Fibroblast of skin of right biceps (primary cell): ENCODE data around the gene SIAH1.
A peak's percentile ranks its signal among the peaks of the same experiment; 100 is the strongest.
"Not testable (repeated sequence)": the region's sequence is repeated elsewhere in the genome, so short reads cannot be mapped to it uniquely, and the experiment has no call there.

Experiments used
- DNase-seq: peaks from one replicate; pipeline ENCODE4 v3.0.0-alpha.2; 2013

The SIAH1 gene

DNA sequence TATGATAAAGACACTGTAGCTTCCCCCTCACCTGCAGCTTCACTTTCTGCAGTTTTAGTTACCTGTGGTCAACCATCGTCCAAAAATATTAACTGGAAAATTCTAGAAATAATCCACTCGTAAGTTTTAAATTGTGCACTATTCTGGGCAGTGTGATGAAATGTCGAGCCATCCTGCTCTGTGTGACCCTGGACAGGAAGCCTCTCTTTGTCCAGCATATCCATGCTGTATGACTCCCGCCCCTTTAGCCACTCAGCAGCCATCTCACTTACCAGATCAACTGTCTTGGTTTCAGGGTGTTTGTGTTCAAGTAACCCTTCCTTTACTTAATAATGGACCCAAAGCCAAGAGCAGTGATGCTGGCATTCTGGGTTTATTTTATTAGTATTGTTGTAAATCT lies 56.1 kb downstream of the SIAH1 start:
- no peak for DNase-seq

- DNase-seq, result no peak
Measured at GRCh38 chr16:48326915-48327314, 58.3 kb downstream of the SIAH1 start.

GRCh38 chr16:48323783-48324775 lies 61.1 kb downstream of the SIAH1 start:
- DNase-seq, result peak; percentile 40

GRCh38 chr16:48321317-48322036 lies 63.7 kb downstream of the SIAH1 start:
- DNase-seq, result peak; percentile 15

DNA sequence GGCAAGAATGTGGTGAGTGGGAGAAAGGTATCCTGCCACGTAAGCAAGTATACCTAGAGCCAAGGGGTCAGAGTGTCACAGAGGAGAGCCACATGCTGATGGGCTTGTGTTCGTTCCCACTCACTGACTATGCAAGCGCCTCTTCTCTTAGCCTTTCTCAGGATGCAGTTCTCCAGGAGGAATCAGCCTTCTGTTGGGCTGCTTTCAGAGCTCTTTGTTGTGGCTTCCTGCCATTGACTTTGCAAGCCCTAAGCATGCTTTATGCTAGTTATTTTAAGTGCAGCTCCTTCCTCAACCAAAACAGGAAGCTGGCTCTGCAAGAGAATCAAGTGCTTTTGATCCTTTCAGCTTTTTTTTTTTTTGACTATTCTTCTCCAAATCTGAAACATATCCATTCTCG lies 66.6 kb downstream of the SIAH1 start:
- DNase-seq, result peak; percentile 74

DNA sequence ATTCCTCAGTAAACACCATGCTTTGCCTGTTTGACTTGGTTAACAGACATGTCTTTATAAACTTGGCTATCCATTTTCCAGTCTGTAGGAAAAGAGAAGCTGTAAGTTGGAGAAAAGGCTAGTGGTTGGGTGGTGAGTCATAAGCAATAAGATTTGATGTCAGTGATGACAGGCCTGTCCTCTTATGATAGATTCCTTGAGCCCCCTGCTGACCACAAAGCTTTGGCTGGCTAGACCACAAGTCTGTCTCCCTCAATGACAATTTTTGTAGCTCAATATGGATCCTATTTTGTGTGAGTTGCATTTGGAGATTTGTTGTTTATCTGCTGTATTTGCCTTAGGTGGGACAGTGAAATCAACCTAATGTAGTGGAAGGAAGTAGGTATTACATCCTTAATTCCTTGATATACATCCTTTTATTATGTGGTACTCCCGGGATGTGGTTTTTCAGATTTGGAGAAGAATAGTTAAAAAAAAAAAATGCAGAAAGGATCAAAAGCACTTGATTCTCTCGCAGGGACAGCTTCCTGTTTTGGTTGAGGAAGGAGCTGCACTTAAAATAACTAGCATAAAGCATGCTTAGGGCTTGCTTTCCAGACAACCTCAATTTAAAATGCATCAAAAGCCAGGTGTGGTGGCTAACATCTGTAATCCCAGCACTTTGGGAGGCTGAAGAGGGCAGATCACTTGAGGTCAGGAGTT lies 67.4 kb downstream of the SIAH1 start:
- peak; percentile 96 for DNase-seq

DNA sequence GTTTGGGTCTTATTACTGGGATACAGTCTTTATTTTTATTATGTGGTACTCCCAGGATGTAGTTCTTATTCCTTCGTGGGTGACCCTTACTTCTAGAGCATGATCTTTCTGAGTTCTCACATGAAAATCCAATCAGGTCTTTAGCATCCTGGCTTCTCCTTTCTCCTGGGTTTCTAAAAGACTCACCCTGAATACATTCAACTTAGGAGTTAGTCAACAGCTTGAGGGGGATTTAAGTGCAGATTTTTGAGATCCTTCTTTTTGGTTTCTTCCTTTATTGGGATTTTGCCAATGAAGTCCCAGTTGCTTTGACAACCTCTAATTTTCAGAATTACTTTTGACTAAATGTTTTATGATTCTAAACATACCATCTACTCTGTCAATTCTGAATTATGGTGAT lies 68.2 kb downstream of the SIAH1 start:
- peak; percentile 25 for DNase-seq

GRCh38 chr16:48313905-48314304 lies 71.3 kb downstream of the SIAH1 start:
- not testable (repeated sequence) for DNase-seq

DNA sequence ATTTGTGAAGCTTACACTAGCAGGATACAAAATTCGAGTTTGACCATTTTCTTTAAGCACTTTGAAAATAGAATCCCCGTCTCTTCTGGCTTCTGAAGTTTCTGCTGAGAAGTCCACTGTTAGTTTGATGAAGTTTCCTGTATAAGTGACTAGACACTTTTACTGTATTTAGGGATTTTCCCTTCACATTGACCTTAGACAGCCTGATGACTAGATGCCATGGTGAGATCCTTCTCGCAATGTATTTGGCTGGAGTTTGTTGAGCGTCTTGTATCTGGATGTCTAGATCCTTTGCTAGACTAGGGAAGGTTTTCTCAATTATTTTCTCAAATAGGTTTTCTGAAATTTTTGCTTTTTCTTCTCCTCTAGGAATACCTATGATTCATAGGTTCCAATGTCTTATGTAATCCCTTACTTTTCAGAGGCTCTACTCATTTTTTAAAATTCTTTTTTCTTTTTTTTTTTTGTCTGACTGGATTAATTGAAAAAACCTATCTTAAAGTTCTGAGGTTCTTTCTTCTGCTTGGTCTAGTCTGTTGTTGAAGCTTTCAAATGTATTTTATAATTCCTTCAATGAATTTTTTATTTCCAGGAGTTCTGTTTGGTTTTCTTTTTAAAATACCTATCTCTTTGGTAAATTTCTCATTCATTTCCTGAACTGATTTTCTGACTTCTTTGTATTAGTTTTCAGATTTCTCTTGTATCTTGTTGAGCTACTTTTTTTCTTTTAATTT lies 74.1 kb downstream of the SIAH1 start:
- no peak for DNase-seq
